Bronchial smooth muscle cell (primary cell): ENCODE measurements around the gene FPGS. TPM values are rescaled to one million over a fixed set of nuclear protein-coding genes. Genes with fewer than 3 reads are reported as not detected.

Experiments
- total RNA-seq: library from RNA; depleted of rRNA; stranded (reverse); fragments of >200 nt; gene quantifications from 2 replicates; pipeline ENCODE4 v1.2.1, GENCODE V29; 2014

FPGS gene, protein sequence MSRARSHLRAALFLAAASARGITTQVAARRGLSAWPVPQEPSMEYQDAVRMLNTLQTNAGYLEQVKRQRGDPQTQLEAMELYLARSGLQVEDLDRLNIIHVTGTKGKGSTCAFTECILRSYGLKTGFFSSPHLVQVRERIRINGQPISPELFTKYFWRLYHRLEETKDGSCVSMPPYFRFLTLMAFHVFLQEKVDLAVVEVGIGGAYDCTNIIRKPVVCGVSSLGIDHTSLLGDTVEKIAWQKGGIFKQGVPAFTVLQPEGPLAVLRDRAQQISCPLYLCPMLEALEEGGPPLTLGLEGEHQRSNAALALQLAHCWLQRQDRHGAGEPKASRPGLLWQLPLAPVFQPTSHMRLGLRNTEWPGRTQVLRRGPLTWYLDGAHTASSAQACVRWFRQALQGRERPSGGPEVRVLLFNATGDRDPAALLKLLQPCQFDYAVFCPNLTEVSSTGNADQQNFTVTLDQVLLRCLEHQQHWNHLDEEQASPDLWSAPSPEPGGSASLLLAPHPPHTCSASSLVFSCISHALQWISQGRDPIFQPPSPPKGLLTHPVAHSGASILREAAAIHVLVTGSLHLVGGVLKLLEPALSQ
- total RNA-seq: 52.9 and 54.1 TPM in 2 replicates

DNA sequence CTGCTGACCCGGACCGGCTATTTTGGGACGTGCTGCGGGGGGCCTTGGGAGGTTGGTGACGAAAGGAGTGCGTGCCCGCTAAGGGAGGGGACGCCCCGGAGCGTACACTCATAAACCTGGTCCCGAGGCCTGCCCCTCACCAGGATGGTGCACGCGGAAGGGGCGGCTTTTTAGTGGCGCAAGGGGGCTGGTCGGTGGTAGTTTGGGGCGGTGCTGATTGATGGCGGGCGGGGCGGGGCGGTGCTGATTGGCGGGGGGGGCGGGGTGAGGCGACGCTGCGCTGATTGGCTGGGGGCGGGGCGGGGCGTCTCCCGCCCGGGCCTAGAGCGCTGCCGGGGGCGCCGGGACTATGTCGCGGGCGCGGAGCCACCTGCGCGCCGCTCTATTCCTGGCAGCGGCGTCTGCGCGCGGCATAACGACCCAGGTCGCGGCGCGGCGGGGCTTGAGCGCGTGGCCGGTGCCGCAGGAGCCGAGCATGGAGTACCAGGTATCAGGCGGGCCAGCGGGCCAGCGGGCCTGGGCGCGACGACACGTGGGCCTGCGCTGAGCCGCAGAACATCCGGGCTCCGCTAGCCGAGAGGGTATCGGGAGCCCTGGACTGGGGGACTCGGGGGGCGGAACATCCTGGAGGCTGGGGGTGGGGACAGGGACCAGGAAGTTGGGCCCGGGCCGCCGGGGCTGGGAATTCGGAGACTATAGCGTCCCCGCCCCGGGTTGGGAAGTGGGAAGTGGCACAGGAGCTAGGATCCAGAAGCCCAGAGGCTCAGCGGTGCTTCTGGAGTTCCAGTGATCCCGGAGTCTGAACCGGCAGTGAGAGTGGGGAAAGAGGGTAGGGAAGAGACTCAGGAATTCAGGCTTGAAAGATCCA is at the start of gene FPGS:
TSS of gene FPGS (plus strand) at position 307 of the 868 bp plus-strand sequence. CDS start at position 350, 43 bp downstream.

DNA sequence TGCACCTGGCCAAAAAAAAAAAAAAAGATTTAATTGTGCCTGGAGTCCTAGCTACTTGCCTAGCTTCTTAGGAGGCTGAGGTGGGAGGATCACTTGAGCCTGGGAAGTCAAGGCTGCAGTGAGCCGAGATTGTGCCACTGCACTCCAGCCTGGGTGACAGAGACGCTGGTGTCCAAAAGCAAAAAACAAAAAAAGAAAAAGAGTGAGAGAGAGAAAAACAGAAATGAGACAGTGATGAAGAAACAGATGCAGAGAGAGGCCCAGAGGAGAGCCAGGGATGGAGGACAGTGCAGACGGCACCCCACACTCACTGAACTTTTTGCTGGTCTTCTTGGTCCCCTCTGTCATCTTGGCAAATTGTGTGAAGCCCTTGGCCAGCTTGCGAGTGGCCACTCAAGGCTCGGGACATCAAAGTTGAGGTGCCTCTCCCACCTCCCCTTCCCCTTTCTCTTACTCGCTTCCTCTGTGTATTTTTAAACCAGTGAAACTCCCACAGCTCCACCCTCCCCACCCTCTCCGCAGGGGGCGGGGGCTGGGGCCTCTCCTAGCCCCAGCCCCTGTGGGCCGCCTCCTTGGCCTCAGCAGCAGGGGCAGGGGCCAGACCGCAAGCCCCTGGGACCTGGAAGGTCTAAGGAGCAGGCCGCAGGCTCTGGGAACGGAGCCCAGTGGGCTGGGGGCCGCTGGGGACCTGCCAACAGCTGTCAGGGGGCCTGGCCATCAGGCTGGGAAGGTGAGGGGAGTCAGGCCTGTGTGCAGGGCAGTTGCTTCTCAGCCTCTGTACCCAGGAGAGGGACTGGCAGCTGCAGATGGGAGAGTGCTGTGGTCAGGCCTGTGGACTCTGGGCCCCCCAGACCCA is 24.2 kb upstream of the FPGS start, which contains the start of gene SH2D3C:
TSS of gene SH2D3C (minus strand) at position 387 of the 856 bp plus-strand sequence. CDS start at position 348, 39 bp downstream.

DNA sequence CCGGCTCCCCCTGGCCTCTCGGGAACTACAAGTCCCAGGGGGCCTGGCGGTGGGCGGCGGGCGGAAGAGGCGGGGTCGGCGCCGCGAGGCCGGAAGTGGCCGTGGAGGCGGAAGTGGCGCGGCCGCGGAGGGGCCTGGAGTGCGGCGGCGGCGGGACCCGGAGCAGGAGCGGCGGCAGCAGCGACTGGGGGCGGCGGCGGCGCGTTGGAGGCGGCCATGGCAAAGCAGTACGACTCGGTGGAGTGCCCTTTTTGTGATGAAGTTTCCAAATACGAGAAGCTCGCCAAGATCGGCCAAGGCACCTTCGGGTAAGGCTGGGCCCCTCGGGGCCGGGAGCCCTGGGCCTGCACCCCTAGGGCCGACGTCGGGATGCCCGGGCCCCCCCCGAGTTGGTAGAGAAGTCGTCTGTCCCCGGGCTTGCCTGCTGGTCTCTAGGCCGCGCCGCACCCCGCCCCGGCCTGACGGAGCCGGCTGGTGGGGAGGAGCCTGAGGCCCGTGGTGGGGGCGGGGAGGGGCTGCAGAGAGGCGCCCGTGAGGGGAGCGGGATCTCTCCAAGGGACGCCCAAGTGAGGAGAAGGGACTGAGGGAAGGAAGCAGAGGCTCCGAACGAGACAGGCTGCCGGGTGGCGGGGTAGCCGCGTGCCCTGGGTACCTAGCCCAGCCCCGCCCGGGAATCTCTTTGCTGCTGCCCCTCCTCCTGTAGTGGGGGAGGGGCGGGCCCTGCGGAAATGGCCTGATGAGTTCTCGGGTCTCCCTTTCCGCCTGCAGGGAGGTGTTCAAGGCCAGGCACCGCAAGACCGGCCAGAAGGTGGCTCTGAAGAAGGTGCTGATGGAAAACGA is 16.5 kb upstream of the FPGS start, which contains the start of gene CDK9:
TSS of gene CDK9 (plus strand) at position 102 of the 840 bp plus-strand sequence. CDS start at position 217, 115 bp downstream.

DNA sequence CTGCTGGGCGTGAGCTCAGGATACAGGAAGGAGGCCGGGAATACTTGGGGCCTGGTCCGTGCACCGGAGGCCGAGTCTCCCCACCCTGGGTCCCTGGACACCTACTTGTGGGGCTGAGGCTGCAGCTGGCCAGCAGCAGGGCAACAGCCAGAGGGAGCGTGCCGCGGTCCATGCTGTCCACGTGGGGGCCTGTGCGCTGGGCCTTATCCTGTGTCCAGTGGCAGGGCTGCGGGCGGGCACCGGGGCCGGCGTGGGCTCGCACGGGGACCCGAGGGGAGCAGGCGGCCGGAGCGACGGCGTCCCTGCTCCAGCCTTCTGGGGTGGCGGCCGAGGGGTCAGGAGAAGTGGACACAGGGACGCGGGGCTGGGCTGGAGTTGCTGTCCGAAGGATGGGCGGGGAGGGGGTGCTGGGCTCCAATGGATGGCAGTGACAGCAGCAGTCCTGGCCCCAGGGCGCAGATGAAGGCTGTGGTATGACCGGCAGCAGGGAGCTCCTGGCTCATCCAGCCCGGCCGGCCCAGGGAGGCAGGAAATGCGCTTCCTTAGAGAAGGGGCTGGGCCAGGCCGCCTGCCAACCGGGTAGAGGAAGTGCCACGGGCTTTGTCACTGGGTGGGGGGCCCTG is 51.6 kb downstream of the FPGS start, which contains the start of gene ENG:
TSS of gene ENG (minus strand) at position 475 of the 623 bp plus-strand sequence. CDS start at position 172, 303 bp downstream.

Other genes with a start within 250 kb of the FPGS start
- gene STXBP1, start 190.6 kb upstream of the FPGS start, total RNA-seq: 21.3 and 23.2 TPM in 2 replicates
- 0.09 and 0.16 TPM in 2 replicates for gene CFAP157, start 95.9 kb upstream of the FPGS start, total RNA-seq
- gene PTRH1, start 87.2 kb upstream of the FPGS start, total RNA-seq: 17.3 and 27.4 TPM in 2 replicates
- 0.16 TPM in 1 of 2 replicates, not detected in the other for gene TTC16, start 86.8 kb upstream of the FPGS start, total RNA-seq
- gene TOR2A, start 67.6 kb upstream of the FPGS start, total RNA-seq: 1.7 and 2.7 TPM in 2 replicates
- gene SH2D3C, start 24.2 kb upstream of the FPGS start, total RNA-seq: not detected in 2 replicates
- 35.8 and 52.8 TPM in 2 replicates for gene CDK9, start 16.8 kb upstream of the FPGS start, total RNA-seq
- 11.0 and 13.9 TPM in 2 replicates for gene ENG, start 51.8 kb downstream of the FPGS start, total RNA-seq
- 45.9 and 81.7 TPM in 2 replicates for gene AK1, start 74.8 kb downstream of the FPGS start, total RNA-seq
- 50.9 and 61.2 TPM in 2 replicates for gene ST6GALNAC6, start 96.7 kb downstream of the FPGS start, total RNA-seq
- 23.0 and 24.5 TPM in 2 replicates for gene ST6GALNAC4, start 114.2 kb downstream of the FPGS start, total RNA-seq
- 3.5 and 4.3 TPM in 2 replicates for gene PIP5KL1, start 127.9 kb downstream of the FPGS start, total RNA-seq
- gene DPM2, start 135.0 kb downstream of the FPGS start, total RNA-seq: 9.6 and 11.2 TPM in 2 replicates
- gene EEIG1, start 178.1 kb downstream of the FPGS start, total RNA-seq: 7.1 and 14.7 TPM in 2 replicates